Hematopoietic multipotent progenitor cell (in vitro differentiated cells): ENCODE data around the gene CSTPP1. TPM values are rescaled to one million over a fixed set of nuclear protein-coding genes. Genes with fewer than 3 reads are reported as not detected.
"Not testable (repeated sequence)": the region's sequence is repeated elsewhere in the genome, so short reads cannot be mapped to it uniquely, and the experiment has no call there.

Experiments used
- DNase-seq, 3 donors: peaks; one replicate each; pipeline ENCODE4 v3.0.0-alpha.2; 2011 to 2015; ENCODE audit warnings: low read depth in 2 of 3, low spot score in 2 of 3
- total RNA-seq: library from RNA; depleted of rRNA; stranded (reverse); fragments of >200 nt; gene quantifications from one replicate; pipeline ENCODE4 v1.2.3, GENCODE V29; 2012

CSTPP1 gene
- total RNA-seq, 1 donor, result 52.8 TPM

GRCh38 chr11:46949297-46949696, 12.7 kb downstream of the CSTPP1 start:
- no peak for DNase-seq

DNA sequence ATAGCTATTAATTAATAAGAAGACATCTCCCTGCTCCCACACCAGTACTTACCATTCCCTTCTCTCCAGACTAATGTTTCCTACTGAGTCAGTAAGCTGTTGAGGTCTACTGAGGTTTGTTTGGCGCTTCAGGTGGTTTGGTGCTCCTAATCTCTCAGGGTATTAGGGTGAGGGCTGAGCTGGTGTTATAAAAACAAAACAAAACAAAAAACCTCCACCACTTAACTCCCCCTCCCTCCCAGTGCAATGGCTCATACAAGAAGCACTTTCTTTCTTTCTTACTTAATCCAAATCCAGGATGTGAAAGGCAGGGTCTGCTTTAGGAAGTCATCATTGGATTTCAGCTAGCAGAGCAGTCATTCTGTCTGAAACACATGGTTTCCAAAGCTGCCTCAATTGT, 15.3 kb downstream of the CSTPP1 start:
- no peak for DNase-seq

DNA sequence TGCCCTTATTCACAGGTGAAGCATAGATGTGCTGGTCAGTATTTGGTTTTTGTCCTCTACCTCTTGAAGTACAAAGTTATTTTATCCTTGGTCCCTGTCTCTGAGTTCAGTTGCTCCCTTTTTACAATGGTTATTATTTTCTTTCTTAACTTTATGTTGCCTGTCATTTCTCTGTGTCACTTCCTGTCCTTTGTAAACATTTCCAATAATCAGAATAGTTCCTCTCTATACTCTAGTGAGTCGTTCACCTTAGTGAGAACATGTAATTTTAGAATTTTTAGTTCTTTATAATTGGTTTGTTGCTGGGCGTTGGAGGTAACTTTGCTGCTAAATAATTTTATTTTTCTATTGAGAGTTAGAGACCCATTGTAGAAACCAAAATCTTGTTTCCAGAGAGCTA, 16.0 kb downstream of the CSTPP1 start:
- no peak for DNase-seq

GRCh38 chr11:46953093-46953492, 16.5 kb downstream of the CSTPP1 start:
- DNase-seq, result no peak

DNA sequence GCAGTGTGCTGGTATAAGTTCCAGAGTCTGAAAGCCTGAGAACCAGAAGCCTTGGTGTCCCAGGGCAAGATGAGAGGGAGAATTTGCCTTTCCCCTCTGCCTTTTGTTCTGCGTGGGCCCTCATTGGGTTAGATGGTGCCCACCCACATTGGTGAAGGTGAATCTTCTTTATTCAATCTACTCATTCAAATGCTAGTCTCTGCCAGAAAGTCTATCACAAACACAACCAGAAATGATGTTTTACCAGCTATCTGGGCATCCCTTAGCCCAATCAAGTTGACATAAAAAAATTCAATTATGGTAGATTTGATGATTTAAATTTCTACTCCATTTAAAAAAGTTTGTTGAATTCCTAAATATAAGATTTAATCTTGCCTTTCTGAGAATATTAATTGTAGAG, 22.2 kb downstream of the CSTPP1 start:
- DNase-seq, result no peak

GRCh38 chr11:46961041-46961440, 24.5 kb downstream of the CSTPP1 start:
- no peak for DNase-seq

DNA sequence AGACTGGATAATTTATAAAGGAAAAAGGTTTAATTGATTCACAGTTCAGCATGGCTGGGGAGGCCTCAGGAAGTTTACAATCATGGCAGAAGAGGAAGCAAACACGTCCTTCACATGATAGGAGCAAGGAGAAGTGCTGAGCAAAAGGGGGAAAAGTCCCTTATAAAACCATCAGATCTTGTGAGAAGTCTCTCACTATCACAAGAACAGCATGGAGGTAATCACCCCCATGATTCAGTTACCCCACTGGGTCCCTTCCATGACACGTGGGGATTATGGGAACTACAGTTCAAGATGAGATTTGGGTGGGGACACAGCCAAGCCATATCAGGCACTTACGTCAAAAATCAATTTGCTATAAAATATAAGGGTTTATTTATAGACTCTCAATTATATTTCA, 25.3 kb downstream of the CSTPP1 start:
- not testable (repeated sequence) for DNase-seq

- DNase-seq, result no peak
Measured at GRCh38 chr11:46963844-46964243, 27.3 kb downstream of the CSTPP1 start.

- no peak for DNase-seq
Measured at GRCh38 chr11:46966773-46967172, 30.2 kb downstream of the CSTPP1 start.

- no peak for DNase-seq
Measured at GRCh38 chr11:46967962-46968361, 31.4 kb downstream of the CSTPP1 start.

GRCh38 chr11:46969379-46969778, 32.8 kb downstream of the CSTPP1 start:
- DNase-seq, result no peak

- DNase-seq, result no peak
Measured at GRCh38 chr11:46970913-46971625, 34.5 kb downstream of the CSTPP1 start.

DNA sequence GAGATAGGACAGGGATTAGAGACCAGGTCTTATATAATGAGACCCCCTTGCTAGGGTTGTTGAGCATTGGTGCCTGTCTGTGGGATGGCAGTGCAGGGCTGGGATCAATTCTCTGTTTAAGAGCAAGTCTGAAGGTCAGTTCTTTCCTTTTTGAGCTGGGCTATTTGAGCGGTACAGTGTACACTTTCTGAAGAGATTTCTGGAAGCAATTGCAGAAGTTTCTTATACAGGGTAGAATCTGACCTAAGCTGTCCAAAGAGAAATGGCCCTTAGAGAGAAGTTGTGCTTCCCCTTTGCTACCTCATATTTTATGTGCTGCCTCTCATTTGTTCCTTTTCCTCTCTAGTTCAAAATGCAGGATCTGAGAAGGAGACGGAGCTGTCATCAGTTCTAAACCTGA, 35.8 kb downstream of the CSTPP1 start:
- DNase-seq, result peak in 1 of 3 donors; percentile 24

DNA sequence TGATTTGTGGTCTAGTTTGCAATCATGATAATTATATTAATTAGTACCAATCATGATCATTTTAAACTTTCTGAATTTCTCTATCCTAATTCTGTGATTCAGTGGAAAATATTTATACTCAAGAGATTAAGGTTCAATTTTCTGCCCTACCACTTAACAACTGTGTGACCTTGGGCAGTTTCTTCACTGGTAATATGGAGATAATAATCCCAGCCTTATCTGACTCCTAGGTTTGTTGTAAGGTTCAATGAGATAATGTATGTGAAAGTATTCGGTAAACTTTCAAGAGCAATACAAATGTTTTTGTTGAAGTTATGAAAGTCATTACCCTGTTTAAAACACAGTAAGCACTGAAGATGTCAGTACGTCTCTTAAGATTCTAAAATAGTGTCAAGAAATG, 36.3 kb downstream of the CSTPP1 start:
- no peak for DNase-seq

DNA sequence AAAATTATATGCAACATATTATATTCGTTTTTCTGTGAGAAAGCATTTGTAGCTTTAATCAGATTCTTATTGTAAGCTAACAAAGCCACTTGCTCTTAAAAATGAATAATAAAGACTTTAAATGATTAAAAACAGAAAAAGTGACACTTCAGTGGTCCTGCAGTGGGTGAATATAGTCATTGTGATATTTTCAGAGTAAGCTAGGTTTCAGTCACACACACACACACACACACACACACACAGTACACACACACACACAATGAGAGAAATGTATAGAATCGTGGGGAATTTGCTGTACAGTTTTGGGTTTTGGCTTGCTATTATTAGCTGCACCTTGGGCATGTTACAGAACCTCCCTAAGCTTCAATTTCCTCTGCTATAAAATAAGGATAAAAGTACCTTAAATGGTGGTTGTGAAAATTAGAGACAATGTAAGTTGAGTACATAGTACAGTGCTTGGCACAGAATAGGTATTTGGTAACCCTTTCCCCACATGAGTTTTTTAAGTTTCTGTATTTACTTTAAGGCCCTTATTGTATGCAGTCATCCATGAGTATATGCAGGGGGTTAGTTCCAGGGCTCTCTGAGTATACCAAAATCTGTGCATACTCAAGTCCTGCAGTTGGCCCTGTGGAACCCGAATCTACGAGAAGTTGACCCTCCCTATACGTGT, 39.8 kb downstream of the CSTPP1 start:
- no peak for DNase-seq

DNA sequence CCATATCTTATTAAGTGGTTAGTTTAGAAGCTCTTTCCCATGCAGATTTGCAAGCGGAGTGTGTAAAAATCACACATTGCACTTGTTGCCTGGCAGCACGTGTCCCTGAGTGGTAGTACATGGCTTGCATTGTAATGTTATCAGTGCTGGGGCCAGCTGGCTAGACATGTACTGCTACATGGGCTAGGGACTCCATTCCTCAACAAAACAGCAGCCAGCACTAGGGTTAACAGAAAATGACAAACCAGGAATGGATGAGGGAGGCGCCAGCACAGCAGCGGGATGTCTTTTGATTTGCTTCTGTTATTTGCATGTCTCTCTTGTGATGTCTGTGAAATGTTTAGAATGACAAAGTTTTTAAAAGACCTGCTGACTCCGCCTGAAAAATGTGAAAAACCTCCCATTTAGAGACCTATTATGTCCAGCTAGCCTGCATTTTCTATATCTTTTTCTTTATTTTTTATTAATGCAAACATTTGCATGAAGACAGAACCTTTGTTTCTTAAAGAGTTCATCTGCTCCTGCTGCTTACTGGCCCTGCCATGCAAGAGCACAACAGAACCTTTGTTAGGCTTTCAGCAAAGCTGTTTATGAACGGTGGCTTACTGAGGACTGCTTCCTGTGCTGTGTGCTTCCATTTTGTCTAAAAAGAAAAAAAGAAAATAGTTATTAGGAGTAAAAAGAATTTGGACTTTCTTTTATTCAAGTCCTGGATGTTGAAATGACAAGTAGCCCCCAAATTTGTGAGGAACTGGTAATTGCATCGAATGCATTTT, 40.7 kb downstream of the CSTPP1 start:
- no peak for DNase-seq

GRCh38 chr11:46978005-46978491, 41.5 kb downstream of the CSTPP1 start:
- no peak for DNase-seq

DNA sequence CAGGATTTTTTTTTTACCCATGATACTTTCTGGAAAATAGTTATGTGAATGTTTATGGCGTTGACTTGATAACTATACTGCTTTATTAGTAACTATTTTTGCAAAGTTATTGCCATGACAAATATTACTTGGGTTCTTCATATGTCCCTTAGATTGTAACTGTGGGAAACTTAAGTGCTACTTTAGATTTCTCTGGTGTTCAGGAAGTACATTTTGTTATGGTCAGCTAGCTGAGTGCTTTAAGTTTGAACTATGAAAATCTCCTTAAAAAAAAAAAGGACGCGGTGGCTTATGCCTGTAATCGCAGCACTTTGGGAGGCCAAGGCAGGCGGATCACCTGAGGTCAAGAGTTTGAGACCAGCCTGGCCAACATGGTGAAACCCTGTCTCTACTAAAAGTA, 42.8 kb downstream of the CSTPP1 start:
- DNase-seq, result no peak

- peak in 1 of 3 donors; percentile 36 for DNase-seq
Measured at GRCh38 chr11:46981436-46981835, 44.9 kb downstream of the CSTPP1 start.

DNA sequence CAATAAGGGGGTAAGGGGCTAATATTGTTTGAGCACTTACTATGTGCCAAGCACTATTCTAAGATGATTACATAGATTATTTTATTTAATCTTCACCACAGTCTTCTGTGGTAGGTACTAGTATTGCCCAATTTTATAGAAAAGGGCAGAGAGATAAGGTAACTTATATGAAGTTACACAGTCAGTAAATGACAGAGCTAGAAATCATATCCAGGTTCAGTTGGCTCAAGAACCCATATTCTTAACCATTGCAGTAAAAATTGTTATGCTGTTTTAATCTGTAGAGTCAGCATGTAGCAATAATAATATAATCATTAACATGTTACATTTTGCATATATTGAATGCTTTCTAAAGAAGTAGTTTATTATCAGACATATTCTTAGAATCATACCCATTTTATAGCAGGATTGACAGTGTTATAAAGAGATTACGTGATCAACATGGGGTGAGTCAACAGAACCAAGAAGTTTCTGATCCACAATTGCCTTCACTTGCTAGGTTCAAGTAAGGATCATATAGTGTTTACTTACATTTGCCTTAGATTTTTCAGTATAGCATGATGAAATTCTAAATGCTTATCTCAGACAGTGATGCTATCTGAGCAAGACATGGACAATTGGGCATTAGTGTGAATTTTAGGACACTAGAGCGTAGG, 46.4 kb downstream of the CSTPP1 start:
- DNase-seq, result no peak

GRCh38 chr11:46983598-46983997, 47.0 kb downstream of the CSTPP1 start:
- no peak for DNase-seq
